Activated CD4-positive, alpha-beta T cell treated with anti-CD3 and anti-CD28 coated beads, Interleukin-2, Interleukin-6, amounts not matched to agents 100 ng/mL and 50 ng/mL, durations not matched to agents 16 hours and 8 hours (primary cell): ENCODE results near the gene BSX.

Experiments used
- DNase-seq: peaks from one replicate; pipeline ENCODE4 v3.0.0-alpha.2; 2020

Gene BSX

GRCh38 chr11:122951211-122951610 is 30.4 kb downstream of the BSX start:
- no peak for DNase-seq

- no peak for DNase-seq
Observed at GRCh38 chr11:122938557-122938956, 43.1 kb downstream of the BSX start.

GRCh38 chr11:122937983-122938382 is 43.7 kb downstream of the BSX start:
- peak; percentile 11 for DNase-seq

- no peak for DNase-seq
Observed at GRCh38 chr11:122933416-122933815, 48.2 kb downstream of the BSX start.

GRCh38 chr11:122931510-122931909 is 50.1 kb downstream of the BSX start:
- peak; percentile 6 for DNase-seq
